ACHN (cell line): ENCODE measurements around the gene SPTLC1.
"Not testable (repeated sequence)": the region's sequence is repeated elsewhere in the genome, so short reads cannot be mapped to it uniquely, and the experiment has no call there.

Experiments
- DNase-seq: peaks from one replicate; pipeline ENCODE4 v3.0.0-alpha.2; 2015
- in situ Hi-C: cut with HindIII; loops from 2 replicates; pipeline ENCODE4 v1.10.0; 2017; ENCODE audit warnings: low sequenced_read_pairs, low pct_ligation_motif_present, low pct_unique_long_range_greater_than_20kb

The SPTLC1 gene

GRCh38 chr9:92103601-92104000 is 11.6 kb downstream of the SPTLC1 start:
- in situ Hi-C loops, DNase-seq: not testable (repeated sequence)

- in situ Hi-C loops = no loop called here
- peak; percentile 76 for DNase-seq
These were observed 14.8 kb downstream of the SPTLC1 start for GRCh38 chr9:92100237-92100911.

- no peak for DNase-seq
- in situ Hi-C loops = no loop called here
These were observed 16.6 kb downstream of the SPTLC1 start for GRCh38 chr9:92098638-92099037.

- DNase-seq = no peak
- in situ Hi-C loops = no loop called here
These were observed 17.2 kb downstream of the SPTLC1 start for GRCh38 chr9:92097997-92098482.

GRCh38 chr9:92095236-92095635 is 20.0 kb downstream of the SPTLC1 start:
- in situ Hi-C loops = no loop called here
- DNase-seq = no peak

GRCh38 chr9:92094655-92095054 is 20.6 kb downstream of the SPTLC1 start:
- DNase-seq = no peak
- in situ Hi-C loops = no loop called here

GRCh38 chr9:92077888-92078287 is 37.3 kb downstream of the SPTLC1 start:
- DNase-seq = no peak
- in situ Hi-C loops = no loop called here

- in situ Hi-C loops = no loop called here
- DNase-seq = no peak
These were observed 43.6 kb downstream of the SPTLC1 start for GRCh38 chr9:92071634-92072033.

- DNase-seq = no peak
These were observed 49.0 kb downstream of the SPTLC1 start for GRCh38 chr9:92066168-92066567.

GRCh38 chr9:92064711-92065110 is 50.5 kb downstream of the SPTLC1 start:
- DNase-seq = no peak
- in situ Hi-C loops = no loop called here

More at GRCh38 chr9:92066168-92066567, 49.0 kb downstream of the SPTLC1 start:
- in situ Hi-C loops = no loop called here

GRCh38 chr9:92061184-92061583 is 54.0 kb downstream of the SPTLC1 start:
- in situ Hi-C loops = no loop called here
- no peak for DNase-seq

GRCh38 chr9:92059661-92060060 is 55.6 kb downstream of the SPTLC1 start:
- no peak for DNase-seq
- in situ Hi-C loops = no loop called here

GRCh38 chr9:92058723-92059444 is 56.3 kb downstream of the SPTLC1 start:
- in situ Hi-C loops = no loop called here
- DNase-seq = no peak

- DNase-seq = no peak
- in situ Hi-C loops = no loop called here
These were observed 57.2 kb downstream of the SPTLC1 start for GRCh38 chr9:92058026-92058425.

- DNase-seq = no peak
- in situ Hi-C loops = no loop called here
These were observed 58.0 kb downstream of the SPTLC1 start for GRCh38 chr9:92057226-92057625.

GRCh38 chr9:92055624-92056023 is 59.6 kb downstream of the SPTLC1 start:
- DNase-seq = no peak
- in situ Hi-C loops = no loop called here

GRCh38 chr9:92048924-92049625 is 66.1 kb downstream of the SPTLC1 start:
- in situ Hi-C loops = no loop called here
- DNase-seq = no peak

GRCh38 chr9:92047500-92047899 is 67.7 kb downstream of the SPTLC1 start:
- DNase-seq = no peak
- in situ Hi-C loops = no loop called here

- in situ Hi-C loops = no loop called here
- no peak for DNase-seq
These were observed 68.5 kb downstream of the SPTLC1 start for GRCh38 chr9:92046676-92047075.
